DND-41 (cell line): ENCODE results near the gene RTCB.

ENCODE experiments used
- ATAC-seq: fragments of 200-7000 bp; cut with Tn5 transposase; 3 replicates; pipeline ENCODE4 v1.9.1; 2021; ENCODE audit warnings: low read depth; ENCODE audit not compliant: insufficient read depth
- DNase-seq: peaks from one replicate; pipeline ENCODE4 v3.0.0-alpha.2; 2020
- H2AFZ ChIP-seq: 2 replicates; pipeline ENCODE4 v1.6.0; 2012; ENCODE audit warnings: low read depth, low read length
- H3K27ac ChIP-seq: 2 replicates; pipeline ENCODE4 v1.5.1; 2012; ENCODE audit warnings: low read length, inconsistent platforms
- H3K27me3 ChIP-seq: fragments of 200-600 bp; sonication (generic); 2 replicates; pipeline ENCODE4 v1.6.0; 2012; ENCODE audit warnings: low read length, mild to moderate bottlenecking, inconsistent platforms; ENCODE audit not compliant: insufficient read depth, poor library complexity
- H3K36me3 ChIP-seq: 2 replicates; pipeline ENCODE4 v1.5.1; 2012; ENCODE audit warnings: low read length, inconsistent platforms; ENCODE audit not compliant: insufficient read depth
- H3K4me1 ChIP-seq: 2 replicates; pipeline ENCODE4 v1.5.1; 2012; ENCODE audit warnings: mild to moderate bottlenecking, low read length; ENCODE audit not compliant: insufficient read depth
- H3K4me2 ChIP-seq: 2 replicates; pipeline ENCODE4 v1.6.0; 2012; ENCODE audit warnings: mild to moderate bottlenecking, moderate library complexity, low read length, inconsistent platforms; ENCODE audit not compliant: insufficient read depth
- H3K4me3 ChIP-seq, 2 experiments: fragments of 200-600 bp in 1 of 2; shearing (Covaris generic) in 1 of 2; 2 replicates each; pipeline ENCODE4 v1.5.1; 2012 to 2016; ENCODE audit warnings: inconsistent platforms in 2 of 2, low read length in 2 of 2, mild to moderate bottlenecking in 2 of 2, low read depth in 1 of 2, moderate library complexity in 1 of 2
- H3K79me2 ChIP-seq: 2 replicates; pipeline ENCODE4 v1.6.0; 2012; ENCODE audit warnings: low read length, inconsistent platforms; ENCODE audit not compliant: insufficient read depth
- H3K9ac ChIP-seq: 2 replicates; pipeline ENCODE4 v1.6.0; 2012; ENCODE audit warnings: low read depth, mild to moderate bottlenecking, inconsistent platforms, low read length, moderate library complexity
- H3K9me3 ChIP-seq: 2 replicates; pipeline ENCODE4 v1.5.1; 2012; ENCODE audit warnings: low read length, moderate library complexity, mild to moderate bottlenecking, inconsistent platforms; ENCODE audit not compliant: insufficient read depth, severe bottlenecking
- H4K20me1 ChIP-seq: 2 replicates; pipeline ENCODE4 v1.6.0; 2012; ENCODE audit warnings: low read length; ENCODE audit not compliant: insufficient read depth
- EZH2 ChIP-seq: IDR thresholded peaks from 3 replicates; pipeline ENCODE4 v1.6.1; 2012; ENCODE audit warnings: borderline replicate concordance, low read depth, mild to moderate bottlenecking, moderate library complexity, low read length, inconsistent platforms; ENCODE audit not compliant: severe bottlenecking
- TF ChIP-seq, protein P1 (sequence below): IDR thresholded peaks from 2 replicates; pipeline ENCODE4 v1.5.1; 2012; ENCODE audit warnings: borderline replicate concordance, low read length, moderate library complexity, mild to moderate bottlenecking; ENCODE audit not compliant: poor library complexity, severe bottlenecking; ENCODE audit errors: extremely low read depth

Gene RTCB

GRCh38 chr22:32416556-32417085 lies 4.6 kb upstream of the RTCB start:
- Histone ChIP-seq H2AFZ (no peak overlapping the region), H3K27me3 (peaks cover 11% of the 10 kb centered on the region), H4K20me1 (no peaks in the 10 kb centered on the region), H3K4me2 (no peak overlapping the region), H3K27ac (no peak overlapping the region), H3K4me1 (peaks cover 8% of the 10 kb centered on the region), H3K9me3 (no peaks in the 10 kb centered on the region), H3K9ac (no peak overlapping the region), H3K4me3 (no peak overlapping the region), H3K36me3 (no peaks in the 10 kb centered on the region), H3K79me2 (peaks cover 4% of the 10 kb centered on the region)
- TF ChIP-seq EZH2 = no peak
- TF ChIP-seq, protein P1, sequence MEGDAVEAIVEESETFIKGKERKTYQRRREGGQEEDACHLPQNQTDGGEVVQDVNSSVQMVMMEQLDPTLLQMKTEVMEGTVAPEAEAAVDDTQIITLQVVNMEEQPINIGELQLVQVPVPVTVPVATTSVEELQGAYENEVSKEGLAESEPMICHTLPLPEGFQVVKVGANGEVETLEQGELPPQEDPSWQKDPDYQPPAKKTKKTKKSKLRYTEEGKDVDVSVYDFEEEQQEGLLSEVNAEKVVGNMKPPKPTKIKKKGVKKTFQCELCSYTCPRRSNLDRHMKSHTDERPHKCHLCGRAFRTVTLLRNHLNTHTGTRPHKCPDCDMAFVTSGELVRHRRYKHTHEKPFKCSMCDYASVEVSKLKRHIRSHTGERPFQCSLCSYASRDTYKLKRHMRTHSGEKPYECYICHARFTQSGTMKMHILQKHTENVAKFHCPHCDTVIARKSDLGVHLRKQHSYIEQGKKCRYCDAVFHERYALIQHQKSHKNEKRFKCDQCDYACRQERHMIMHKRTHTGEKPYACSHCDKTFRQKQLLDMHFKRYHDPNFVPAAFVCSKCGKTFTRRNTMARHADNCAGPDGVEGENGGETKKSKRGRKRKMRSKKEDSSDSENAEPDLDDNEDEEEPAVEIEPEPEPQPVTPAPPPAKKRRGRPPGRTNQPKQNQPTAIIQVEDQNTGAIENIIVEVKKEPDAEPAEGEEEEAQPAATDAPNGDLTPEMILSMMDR = no peak
- ATAC-seq = no peak
- DNase-seq = no peak

DNA sequence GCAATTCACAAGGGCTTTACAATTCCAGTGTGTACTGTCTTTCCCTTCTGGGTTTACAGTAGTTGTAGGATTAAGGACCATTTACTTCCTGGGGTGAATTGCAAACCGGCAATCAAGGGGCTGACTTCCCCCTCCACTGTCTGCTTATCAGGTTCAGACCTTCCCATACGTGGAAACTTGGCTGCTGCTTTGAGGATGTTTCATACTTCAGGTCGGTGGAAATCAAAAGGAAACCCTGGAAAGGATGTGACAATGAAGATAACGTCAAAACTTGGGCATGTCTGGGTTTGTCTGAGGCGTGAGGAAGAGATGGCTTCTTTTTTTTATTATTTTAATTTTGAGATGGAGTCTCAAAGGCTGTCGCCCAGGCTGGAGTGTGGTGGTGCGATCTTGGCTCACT lies 2.1 kb upstream of the RTCB start:
- no peak overlapping the region; the same call in 1 of the 2 replicates for H2AFZ ChIP-seq
- peaks cover 31% of the 10 kb centered on the region for H3K4me1 ChIP-seq
- TF ChIP-seq, protein P1 = no peak
- no peak for TF ChIP-seq EZH2
- no peak overlapping the region for H3K4me2 ChIP-seq
- H3K36me3 ChIP-seq = peaks cover 5% of the 10 kb centered on the region; the same call in 1 of the 2 replicates
- H3K9me3 ChIP-seq = no peaks in the 10 kb centered on the region
- H3K27ac ChIP-seq = no peak overlapping the region
- H3K4me3 ChIP-seq = no peak overlapping the region
- peaks cover 27% of the 10 kb centered on the region for H3K79me2 ChIP-seq
- peaks cover 3% of the 10 kb centered on the region; the same call in 1 of the 2 replicates for H4K20me1 ChIP-seq
- DNase-seq = no peak
- peaks cover 11% of the 10 kb centered on the region for H3K27me3 ChIP-seq
- H3K9ac ChIP-seq = no peak overlapping the region
- no peak for ATAC-seq

DNA sequence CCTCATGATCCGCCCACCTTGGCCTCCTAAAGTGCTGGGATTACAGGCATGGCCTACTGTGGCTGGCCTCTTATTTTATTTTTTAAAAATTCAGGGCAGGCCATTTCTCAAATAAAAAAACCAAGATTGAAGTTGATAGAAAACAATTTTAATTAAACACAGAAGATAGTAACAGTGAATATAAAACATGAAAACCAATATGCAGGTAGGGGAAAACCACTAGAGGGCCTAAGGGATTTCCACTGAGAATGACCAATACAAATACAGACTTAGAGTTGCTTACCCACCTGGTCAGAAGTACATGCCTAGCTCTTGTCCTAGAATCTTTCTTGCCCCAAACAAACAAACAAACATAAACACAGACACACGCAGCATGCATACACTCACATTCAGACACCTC lies 1.7 kb upstream of the RTCB start:
- peaks cover 11% of the 10 kb centered on the region for H3K27me3 ChIP-seq
- peaks cover 32% of the 10 kb centered on the region for H3K4me1 ChIP-seq
- H3K4me3 ChIP-seq = no peak overlapping the region
- H3K9me3 ChIP-seq = no peaks in the 10 kb centered on the region
- TF ChIP-seq, protein P1 = peak; percentile 25
- TF ChIP-seq EZH2 = no peak
- H3K9ac ChIP-seq = no peak overlapping the region
- no peak overlapping the region for H3K27ac ChIP-seq
- H2AFZ ChIP-seq = peak overlapping the region; percentile 38; the same call in 1 of the 2 replicates
- DNase-seq (no peak), ATAC-seq (no peak)
- H3K36me3 ChIP-seq = peaks cover 7% of the 10 kb centered on the region; the same call in 1 of the 2 replicates
- H3K79me2 ChIP-seq = peaks cover 31% of the 10 kb centered on the region
- peaks cover 3% of the 10 kb centered on the region; the same call in 1 of the 2 replicates for H4K20me1 ChIP-seq
- H3K4me2 ChIP-seq = no peak overlapping the region
